Thoracic aorta (tissue), 2 donors: Measurements from ENCODE around the gene POLL. TPM values are rescaled to one million over a fixed set of nuclear protein-coding genes. Genes with fewer than 3 reads are reported as not detected.

Source experiments
- ATAC-seq: fragments of 150-250 bp; one replicate; pipeline ENCODE4 v1.8.0; 2017; ENCODE audit warnings: low read depth; ENCODE audit not compliant: insufficient number of reproducible peaks, low FRiP score
- DNase-seq: peaks from one replicate; pipeline ENCODE4 v3.0.0-alpha.2; 2020; ENCODE audit warnings: low spot score
- H3K27ac ChIP-seq, 2 donors: fragments of 200-600 bp; sonication (generic); 1 replicate in 1 of 2; 2 replicates in 1 of 2; pipeline ENCODE4 v1.5.1; 2016; ENCODE audit warnings: mild to moderate bottlenecking in 2 of 2, moderate library complexity in 2 of 2
- H3K27me3 ChIP-seq: fragments of 200-600 bp; sonication (generic); replicated peaks from 2 replicates; pipeline ENCODE4 v1.6.0; 2016; ENCODE audit warnings: mild to moderate bottlenecking; ENCODE audit not compliant: insufficient read depth
- H3K36me3 ChIP-seq: fragments of 200-600 bp; sonication (generic); one replicate; pipeline ENCODE4 v1.5.1; 2016
- H3K4me1 ChIP-seq, 2 donors: fragments of 200-600 bp; sonication (generic); 1 replicate in 1 of 2; 2 replicates in 1 of 2; pipeline versions ENCODE4 v1.5.1 to v1.6.0; 2016; ENCODE audit warnings: low read depth in 2 of 2, mild to moderate bottlenecking in 1 of 2; ENCODE audit not compliant: control insufficient read depth in 1 of 2
- H3K4me3 ChIP-seq: fragments of 200-600 bp; sonication (generic); 2 replicates; pipeline ENCODE4 v1.5.1; 2016; ENCODE audit warnings: mild to moderate bottlenecking
- H3K9me3 ChIP-seq: fragments of 200-600 bp; sonication (generic); 2 replicates; pipeline ENCODE4 v1.5.1; 2016
- total RNA-seq, 2 donors: library from RNA; depleted of rRNA; stranded (reverse); fragments of >200 nt; gene quantifications; one replicate each; pipeline versions ENCODE4 v1.1.0 to v1.2.3, GENCODE V29; 2016
- TF ChIP-seq, protein P1 (sequence below): fragments of 200-600 bp; sonication (generic); IDR thresholded peaks from one replicate; pipeline ENCODE4 v1.5.1; 2019; ENCODE audit warnings: antibody characterized with exemption

POLL gene
- total RNA-seq, 2 donors from 2014 or later: 22.3 to 37.0 TPM

DNA sequence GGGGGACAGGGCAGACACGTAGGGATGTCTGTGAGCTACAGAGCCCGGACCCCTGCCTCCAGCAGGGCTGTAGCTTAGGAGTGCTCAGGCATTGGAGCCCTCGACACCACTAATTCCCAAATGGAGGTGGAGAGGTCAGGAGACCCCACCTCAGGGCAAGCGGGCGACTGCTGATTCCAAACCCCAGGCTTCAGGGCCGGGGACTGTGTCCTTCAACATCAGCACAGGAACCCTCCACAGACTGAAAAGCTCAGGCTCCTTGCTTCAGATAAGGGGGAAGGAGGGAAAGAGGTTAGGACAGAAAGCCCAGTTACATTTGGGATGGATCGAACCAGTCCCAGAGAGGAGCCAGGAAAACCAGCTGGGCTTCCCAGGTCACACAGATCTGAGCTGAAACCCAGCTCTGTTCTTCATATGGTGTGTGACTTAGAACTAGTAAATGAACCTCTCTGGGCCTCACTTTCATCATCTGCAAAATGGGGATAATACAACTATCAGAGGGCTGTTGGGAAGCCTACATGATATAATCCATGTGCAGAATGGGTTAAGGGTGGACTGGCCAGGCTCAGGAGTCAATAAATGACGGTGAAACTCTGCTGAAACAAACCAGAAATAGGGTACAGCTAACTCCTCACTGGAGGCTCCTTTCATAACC lies 16.7 kb downstream of the POLL start:
- no peak for ATAC-seq
- Histone ChIP-seq H3K4me3 (no peak overlapping the region), H3K4me1 (peaks cover 6 to 21% of the 10 kb centered on the region in 2 donors), H3K9me3 (peaks cover 7% of the 10 kb centered on the region), H3K36me3 (no peaks in the 10 kb centered on the region), H3K27ac (no peak overlapping the region), H3K27me3 (no peaks in the 10 kb centered on the region)
- TF ChIP-seq, protein P1, sequence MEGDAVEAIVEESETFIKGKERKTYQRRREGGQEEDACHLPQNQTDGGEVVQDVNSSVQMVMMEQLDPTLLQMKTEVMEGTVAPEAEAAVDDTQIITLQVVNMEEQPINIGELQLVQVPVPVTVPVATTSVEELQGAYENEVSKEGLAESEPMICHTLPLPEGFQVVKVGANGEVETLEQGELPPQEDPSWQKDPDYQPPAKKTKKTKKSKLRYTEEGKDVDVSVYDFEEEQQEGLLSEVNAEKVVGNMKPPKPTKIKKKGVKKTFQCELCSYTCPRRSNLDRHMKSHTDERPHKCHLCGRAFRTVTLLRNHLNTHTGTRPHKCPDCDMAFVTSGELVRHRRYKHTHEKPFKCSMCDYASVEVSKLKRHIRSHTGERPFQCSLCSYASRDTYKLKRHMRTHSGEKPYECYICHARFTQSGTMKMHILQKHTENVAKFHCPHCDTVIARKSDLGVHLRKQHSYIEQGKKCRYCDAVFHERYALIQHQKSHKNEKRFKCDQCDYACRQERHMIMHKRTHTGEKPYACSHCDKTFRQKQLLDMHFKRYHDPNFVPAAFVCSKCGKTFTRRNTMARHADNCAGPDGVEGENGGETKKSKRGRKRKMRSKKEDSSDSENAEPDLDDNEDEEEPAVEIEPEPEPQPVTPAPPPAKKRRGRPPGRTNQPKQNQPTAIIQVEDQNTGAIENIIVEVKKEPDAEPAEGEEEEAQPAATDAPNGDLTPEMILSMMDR: no peak
- no peak for DNase-seq

DNA sequence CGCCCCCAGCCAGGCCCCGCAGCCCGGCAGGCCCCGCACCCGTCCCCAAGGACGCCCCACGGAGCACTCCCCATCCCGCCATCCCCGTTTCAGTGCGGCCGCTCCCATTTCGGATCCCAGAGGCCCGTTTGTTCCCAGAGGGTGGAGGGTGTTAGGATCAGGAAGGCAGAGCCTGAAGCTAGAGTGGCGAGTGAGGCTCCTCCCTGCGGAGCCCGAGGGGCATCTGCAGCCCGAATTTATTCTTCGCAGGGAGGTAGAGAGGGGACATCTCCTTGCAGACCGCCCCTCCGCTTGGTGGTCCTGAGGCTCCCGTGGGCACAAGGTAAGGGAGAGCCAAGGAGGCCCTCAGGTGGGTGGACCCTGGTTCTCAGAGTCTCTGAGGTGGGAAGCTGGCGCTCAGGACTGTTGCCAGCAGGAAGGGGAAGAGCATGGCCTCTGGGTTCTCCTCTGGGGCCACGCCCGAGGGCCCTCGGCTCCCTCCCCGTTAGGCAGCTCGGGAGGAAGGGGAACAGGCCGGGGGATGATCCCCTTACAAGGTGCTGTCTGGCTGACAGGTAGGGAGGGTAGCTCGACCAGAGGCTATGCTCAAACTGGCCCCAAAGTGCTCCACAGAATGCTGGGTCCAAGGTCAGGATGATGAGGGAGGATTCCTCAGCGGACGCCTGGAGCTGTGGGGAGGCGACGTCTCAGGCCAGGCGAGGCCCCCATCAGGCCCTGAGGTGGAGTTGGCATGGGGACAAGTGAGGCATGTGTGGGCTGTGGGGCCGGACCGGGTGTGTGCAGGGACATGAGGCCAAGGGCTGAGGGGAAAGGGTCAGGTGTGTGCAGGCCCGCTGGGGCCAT lies 17.4 kb downstream of the POLL start:
- Histone ChIP-seq H3K27me3 (peaks cover 4% of the 10 kb centered on the region), H3K9me3 (peaks cover 7% of the 10 kb centered on the region), H3K4me1 (peaks cover 6 to 25% of the 10 kb centered on the region in 2 donors), H3K27ac (no peak overlapping the region), H3K4me3 (peak overlapping the region; percentile 75), H3K36me3 (no peaks in the 10 kb centered on the region)
- DNase-seq (no peak), ATAC-seq (peak; percentile 15)
- TF ChIP-seq, protein P1: peak; percentile 31

DNA sequence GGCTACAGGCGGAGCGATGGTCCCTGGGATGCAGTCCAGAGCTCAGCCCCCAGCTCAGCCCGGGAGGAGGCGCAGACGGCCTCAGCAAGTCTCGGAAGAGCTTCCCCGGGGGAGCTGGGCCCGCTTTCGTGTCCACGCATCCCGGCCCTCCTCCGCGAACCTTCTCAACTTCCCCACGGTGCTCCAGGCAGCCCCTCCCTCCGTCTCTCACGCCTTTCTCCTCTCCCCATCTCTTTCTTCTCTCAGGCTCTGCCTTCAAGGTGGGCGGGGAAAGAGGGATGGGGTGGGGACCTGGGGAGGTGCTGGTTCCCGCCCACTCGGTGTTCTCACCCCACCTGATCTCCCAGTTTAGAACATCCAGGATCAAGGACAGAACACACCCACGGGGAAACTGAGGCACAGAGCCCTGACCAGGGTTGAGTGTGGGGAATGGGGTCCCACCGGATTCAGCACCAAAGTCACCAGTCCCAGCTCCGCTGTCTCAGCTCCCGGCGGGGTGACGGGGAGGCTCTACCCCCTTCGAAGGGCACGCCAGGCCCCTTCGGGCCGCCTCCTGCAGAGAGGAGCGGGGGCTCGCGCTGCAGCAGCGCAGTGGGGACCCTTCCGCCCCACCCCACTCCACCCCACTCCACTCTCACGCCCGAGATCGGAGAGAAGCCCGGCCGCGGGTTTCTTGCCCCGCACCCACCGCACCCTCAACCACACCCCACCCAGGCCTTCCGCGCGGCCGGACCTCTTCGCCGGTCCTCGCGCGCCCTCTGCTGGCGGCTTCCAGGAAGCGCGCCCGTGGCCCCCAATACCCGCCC lies 18.2 kb downstream of the POLL start:
- H3K4me3 ChIP-seq: peak overlapping the region; percentile 75
- peak; percentile 10 for ATAC-seq
- no peaks in the 10 kb centered on the region for H3K36me3 ChIP-seq
- no peak overlapping the region for H3K27ac ChIP-seq
- peaks cover 12% of the 10 kb centered on the region for H3K27me3 ChIP-seq
- DNase-seq: peak; percentile 13
- peaks cover 6 to 25% of the 10 kb centered on the region in 2 donors for H3K4me1 ChIP-seq
- TF ChIP-seq, protein P1: peak; percentile 98
- H3K9me3 ChIP-seq: peaks cover 7% of the 10 kb centered on the region

DNA sequence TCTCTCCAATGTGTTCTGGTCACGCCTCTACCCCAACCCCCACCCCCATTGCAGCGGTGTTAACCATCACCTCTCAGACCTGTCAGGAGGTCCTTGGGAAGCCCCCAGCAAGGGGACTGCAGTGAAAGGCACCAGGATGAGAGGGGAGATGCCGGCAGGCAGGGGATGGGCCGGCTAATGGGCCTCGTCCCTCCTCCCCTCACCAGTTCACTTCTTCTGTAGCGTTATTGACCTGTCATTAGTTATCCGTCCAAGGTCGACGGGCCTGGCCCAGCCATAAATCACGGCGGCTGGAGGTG lies 18.8 kb downstream of the POLL start:
- H3K4me3 ChIP-seq: no peak overlapping the region

More for the DNA sequence above, 18.8 kb downstream of the POLL start:
- Histone ChIP-seq H3K27ac (no peak overlapping the region), H3K27me3 (peaks cover 14% of the 10 kb centered on the region), H3K9me3 (peaks cover 7% of the 10 kb centered on the region), H3K4me1 (peaks cover 6 to 25% of the 10 kb centered on the region in 2 donors), H3K36me3 (no peaks in the 10 kb centered on the region)
- ATAC-seq (no peak), DNase-seq (no peak)
- TF ChIP-seq, protein P1: no peak
